ENCODE measurements around the gene CCM2L.

CCM2L gene

GRCh38 chr20:32010101-32010500, at the start of gene CCM2L:
TSS of gene CCM2L (plus strand) at chr20:32010438. CDS start at chr20:32010455, 17 bp downstream.
- no peak for DNase-seq (ENCODE audit: low read depth in 2 of 2)

GRCh38 chr20:31962761-31963160, 47.5 kb upstream of the CCM2L start:
- DNase-seq (ENCODE audit: low read depth in 2 of 2) = no peak

GRCh38 chr20:31963889-31964288, 46.3 kb upstream of the CCM2L start:
- no peak for DNase-seq (ENCODE audit: low read depth in 2 of 2)

- no peak for DNase-seq (ENCODE audit: low read depth in 2 of 2)
These were observed 43.1 kb upstream of the CCM2L start for GRCh38 chr20:31966991-31967655.

GRCh38 chr20:31967830-31968249, 42.4 kb upstream of the CCM2L start, which contains the start of gene XKR7:
TSS of gene XKR7 (plus strand) at chr20:31968151. CDS start at chr20:31968176, 25 bp downstream.
- DNase-seq (ENCODE audit: low read depth in 2 of 2) = no peak

GRCh38 chr20:31968291-31969126, 41.7 kb upstream of the CCM2L start:
- peak; percentile 65 to 81 for DNase-seq (ENCODE audit: low read depth in 2 of 2)

- no peak for DNase-seq (ENCODE audit: low read depth in 2 of 2)
These were observed 40.2 kb upstream of the CCM2L start for GRCh38 chr20:31969991-31970390.

GRCh38 chr20:31972471-31973021, 37.7 kb upstream of the CCM2L start:
- no peak for DNase-seq (ENCODE audit: low read depth in 2 of 2)

- DNase-seq (ENCODE audit: low read depth in 2 of 2) = no peak
These were observed 35.9 kb upstream of the CCM2L start for GRCh38 chr20:31974296-31974695.

- no peak for DNase-seq (ENCODE audit: low read depth in 2 of 2)
These were observed 35.2 kb upstream of the CCM2L start for GRCh38 chr20:31974951-31975487.

GRCh38 chr20:31975874-31976273, 34.4 kb upstream of the CCM2L start:
- DNase-seq (ENCODE audit: low read depth in 2 of 2) = no peak

- DNase-seq (ENCODE audit: low read depth in 2 of 2) = no peak
These were observed 33.2 kb upstream of the CCM2L start for GRCh38 chr20:31977080-31977479.

GRCh38 chr20:31979713-31980426, 30.4 kb upstream of the CCM2L start:
- no peak for DNase-seq (ENCODE audit: low read depth in 2 of 2)

GRCh38 chr20:31981784-31982183, 28.5 kb upstream of the CCM2L start:
- DNase-seq (ENCODE audit: low read depth in 2 of 2) = no peak

GRCh38 chr20:31984981-31985471, 25.2 kb upstream of the CCM2L start:
- DNase-seq (ENCODE audit: low read depth in 2 of 2) = no peak

- no peak for DNase-seq (ENCODE audit: low read depth in 2 of 2)
These were observed 22.5 kb upstream of the CCM2L start for GRCh38 chr20:31987744-31988143.

- DNase-seq (ENCODE audit: low read depth in 2 of 2) = no peak
These were observed 21.7 kb upstream of the CCM2L start for GRCh38 chr20:31988430-31989015.

GRCh38 chr20:31989030-31989645, 21.1 kb upstream of the CCM2L start:
- no peak for DNase-seq (ENCODE audit: low read depth in 2 of 2)

GRCh38 chr20:31990641-31991338, 19.4 kb upstream of the CCM2L start:
- DNase-seq (ENCODE audit: low read depth in 2 of 2) = no peak

- no peak for DNase-seq (ENCODE audit: low read depth in 2 of 2)
These were observed 18.9 kb upstream of the CCM2L start for GRCh38 chr20:31991339-31991705.
